Upper lobe of left lung (tissue), 4 donors: ENCODE data around the gene LILRB4.
"Not testable (repeated sequence)": the region's sequence is repeated elsewhere in the genome, so short reads cannot be mapped to it uniquely, and the experiment has no call there.

Experiments
- CTCF ChIP-seq, 6 experiments: fragments of 450-650 bp in 4 of 6; fragments of 200-600 bp in 2 of 6; sonication (generic) in 2 of 6; IDR thresholded peaks; one replicate each; pipeline ENCODE4 v1.5.1; 2016 to 2019; ENCODE audit warnings: antibody characterized with exemption in 6 of 6
- POLR2A ChIP-seq, 4 donors: fragments of 450-650 bp; IDR thresholded peaks; one replicate each; pipeline ENCODE4 v1.5.1; 2016 to 2017; ENCODE audit warnings: antibody characterized with exemption in 4 of 4, mild to moderate bottlenecking in 2 of 4
- POLR2AphosphoS5 ChIP-seq, 2 donors: sonication (generic); formaldehyde crosslinking; IDR thresholded peaks; one replicate each; pipeline ENCODE4 v1.5.1; 2017; ENCODE audit warnings: antibody characterized with exemption in 2 of 2

DNA sequence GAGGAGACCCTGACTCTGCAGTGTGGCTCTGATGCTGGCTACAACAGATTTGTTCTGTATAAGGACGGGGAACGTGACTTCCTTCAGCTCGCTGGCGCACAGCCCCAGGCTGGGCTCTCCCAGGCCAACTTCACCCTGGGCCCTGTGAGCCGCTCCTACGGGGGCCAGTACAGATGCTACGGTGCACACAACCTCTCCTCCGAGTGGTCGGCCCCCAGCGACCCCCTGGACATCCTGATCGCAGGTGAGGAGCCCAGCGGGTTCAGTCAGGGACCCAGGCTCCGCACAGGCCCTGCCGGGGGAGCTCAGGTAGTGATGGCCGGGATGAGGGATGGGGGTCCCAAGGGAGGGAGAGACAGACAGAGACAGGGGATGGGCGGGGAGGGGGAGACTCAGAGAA lies 30.3 kb upstream of the LILRB4 start:
- TF ChIP-seq CTCF, POLR2A, POLR2AphosphoS5 (IDR thresholded peaks at IDR 0.05): not testable (repeated sequence)
